Measurements from ENCODE around the gene TNFRSF18.

TNFRSF18 gene

GRCh38 chr1:1239614-1240347 lies 33.4 kb upstream of the TNFRSF18 start:
- TF ChIP-seq TAF1 (IDR thresholded peaks at IDR 0.05; ENCODE audit: borderline replicate concordance, insufficient read depth, low read length) = no peak
- TF ChIP-seq, protein P1, sequence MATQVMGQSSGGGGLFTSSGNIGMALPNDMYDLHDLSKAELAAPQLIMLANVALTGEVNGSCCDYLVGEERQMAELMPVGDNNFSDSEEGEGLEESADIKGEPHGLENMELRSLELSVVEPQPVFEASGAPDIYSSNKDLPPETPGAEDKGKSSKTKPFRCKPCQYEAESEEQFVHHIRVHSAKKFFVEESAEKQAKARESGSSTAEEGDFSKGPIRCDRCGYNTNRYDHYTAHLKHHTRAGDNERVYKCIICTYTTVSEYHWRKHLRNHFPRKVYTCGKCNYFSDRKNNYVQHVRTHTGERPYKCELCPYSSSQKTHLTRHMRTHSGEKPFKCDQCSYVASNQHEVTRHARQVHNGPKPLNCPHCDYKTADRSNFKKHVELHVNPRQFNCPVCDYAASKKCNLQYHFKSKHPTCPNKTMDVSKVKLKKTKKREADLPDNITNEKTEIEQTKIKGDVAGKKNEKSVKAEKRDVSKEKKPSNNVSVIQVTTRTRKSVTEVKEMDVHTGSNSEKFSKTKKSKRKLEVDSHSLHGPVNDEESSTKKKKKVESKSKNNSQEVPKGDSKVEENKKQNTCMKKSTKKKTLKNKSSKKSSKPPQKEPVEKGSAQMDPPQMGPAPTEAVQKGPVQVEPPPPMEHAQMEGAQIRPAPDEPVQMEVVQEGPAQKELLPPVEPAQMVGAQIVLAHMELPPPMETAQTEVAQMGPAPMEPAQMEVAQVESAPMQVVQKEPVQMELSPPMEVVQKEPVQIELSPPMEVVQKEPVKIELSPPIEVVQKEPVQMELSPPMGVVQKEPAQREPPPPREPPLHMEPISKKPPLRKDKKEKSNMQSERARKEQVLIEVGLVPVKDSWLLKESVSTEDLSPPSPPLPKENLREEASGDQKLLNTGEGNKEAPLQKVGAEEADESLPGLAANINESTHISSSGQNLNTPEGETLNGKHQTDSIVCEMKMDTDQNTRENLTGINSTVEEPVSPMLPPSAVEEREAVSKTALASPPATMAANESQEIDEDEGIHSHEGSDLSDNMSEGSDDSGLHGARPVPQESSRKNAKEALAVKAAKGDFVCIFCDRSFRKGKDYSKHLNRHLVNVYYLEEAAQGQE (IDR thresholded peaks at IDR 0.05; ENCODE audit: insufficient read depth in 1 of 2, low read depth in 2 of 2, low read length in 2 of 2) = no peak
- no peak for TF ChIP-seq SIN3A (IDR thresholded peaks at IDR 0.05; ENCODE audit: borderline replicate concordance, insufficient read depth, low read length)
- TF ChIP-seq FOXP2 (optimal IDR thresholded peaks at IDR 0.05; ENCODE audit: borderline replicate concordance, extremely low read depth, extremely low read length, insufficient read depth) = no peak
- TF ChIP-seq POLR2AphosphoS5 (IDR thresholded peaks at IDR 0.05; ENCODE audit: low read depth, low read length) = no peak

- no peak for TF ChIP-seq FOXP2 (optimal IDR thresholded peaks at IDR 0.05; ENCODE audit: borderline replicate concordance, extremely low read depth, extremely low read length, insufficient read depth)
- TF ChIP-seq POLR2AphosphoS5 (IDR thresholded peaks at IDR 0.05; ENCODE audit: low read depth, low read length) = no peak
- no peak for TF ChIP-seq TAF1 (IDR thresholded peaks at IDR 0.05; ENCODE audit: borderline replicate concordance, insufficient read depth, low read length)
- TF ChIP-seq SIN3A (IDR thresholded peaks at IDR 0.05; ENCODE audit: borderline replicate concordance, insufficient read depth, low read length) = no peak
- TF ChIP-seq, protein P1 (IDR thresholded peaks at IDR 0.05; ENCODE audit: insufficient read depth in 1 of 2, low read depth in 2 of 2, low read length in 2 of 2) = no peak
Measured at GRCh38 chr1:1239227-1239613, 32.8 kb upstream of the TNFRSF18 start.

- TF ChIP-seq SIN3A (IDR thresholded peaks at IDR 0.05; ENCODE audit: borderline replicate concordance, insufficient read depth, low read length) (no peak), TAF1 (IDR thresholded peaks at IDR 0.05; ENCODE audit: borderline replicate concordance, insufficient read depth, low read length) (no peak), POLR2AphosphoS5 (IDR thresholded peaks at IDR 0.05; ENCODE audit: low read depth, low read length) (no peak), FOXP2 (optimal IDR thresholded peaks at IDR 0.05; ENCODE audit: borderline replicate concordance, extremely low read depth, extremely low read length, insufficient read depth) (no peak)
- TF ChIP-seq, protein P1 (IDR thresholded peaks at IDR 0.05; ENCODE audit: insufficient read depth in 1 of 2, low read depth in 2 of 2, low read length in 2 of 2) = no peak
Measured at GRCh38 chr1:1238702-1239178, 32.3 kb upstream of the TNFRSF18 start.

- TF ChIP-seq, protein P1 (IDR thresholded peaks at IDR 0.05; ENCODE audit: insufficient read depth in 1 of 2, low read depth in 2 of 2, low read length in 2 of 2) = no peak
- TF ChIP-seq FOXP2 (optimal IDR thresholded peaks at IDR 0.05; ENCODE audit: borderline replicate concordance, extremely low read depth, extremely low read length, insufficient read depth) (no peak), POLR2AphosphoS5 (IDR thresholded peaks at IDR 0.05; ENCODE audit: low read depth, low read length) (no peak), SIN3A (IDR thresholded peaks at IDR 0.05; ENCODE audit: borderline replicate concordance, insufficient read depth, low read length) (no peak), TAF1 (IDR thresholded peaks at IDR 0.05; ENCODE audit: borderline replicate concordance, insufficient read depth, low read length) (no peak)
Measured at GRCh38 chr1:1237874-1238701, 31.7 kb upstream of the TNFRSF18 start.

All from PFSK-1 (cell line).